ENCODE results near the gene GAK.

DNA sequence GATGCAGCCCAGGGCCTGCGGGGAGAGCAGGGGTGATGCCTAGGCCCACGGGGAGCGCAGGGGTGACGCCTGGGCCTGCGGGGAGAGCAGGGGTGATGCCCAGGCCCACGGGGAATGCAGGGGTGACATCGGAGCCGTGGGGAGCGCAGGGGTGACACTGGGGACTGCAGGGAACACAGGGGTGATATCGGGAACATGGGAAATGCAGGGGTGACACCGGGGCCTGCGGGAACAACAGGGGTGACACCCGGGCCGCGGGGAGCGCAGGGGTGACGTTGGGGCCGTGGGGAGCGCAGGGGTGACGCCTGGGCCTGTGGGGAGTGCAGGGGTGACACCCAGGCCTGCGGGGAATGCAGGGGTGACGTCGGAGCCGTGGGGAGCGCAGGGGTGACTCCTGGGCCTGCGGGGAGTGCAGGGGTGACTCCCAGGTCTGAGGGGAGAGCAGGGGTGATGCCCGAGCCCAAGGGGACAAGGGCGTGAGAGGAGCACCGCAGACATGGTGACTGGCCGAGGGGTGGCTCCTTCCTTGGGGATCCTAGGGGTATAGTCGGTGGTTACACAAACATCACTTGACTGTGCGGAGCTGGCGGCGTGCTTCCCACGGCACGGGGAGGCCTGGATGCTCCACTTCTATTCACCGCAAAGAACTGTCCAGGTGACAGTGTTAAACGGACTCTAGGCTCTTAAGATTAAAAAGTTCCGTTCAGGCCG lies 38.0 kb downstream of the GAK start:
- no peak for TF ChIP-seq EZH2 (IDR thresholded peaks at IDR 0.05; ENCODE audit: insufficient read depth, low read length)
- TF ChIP-seq, protein P1, sequence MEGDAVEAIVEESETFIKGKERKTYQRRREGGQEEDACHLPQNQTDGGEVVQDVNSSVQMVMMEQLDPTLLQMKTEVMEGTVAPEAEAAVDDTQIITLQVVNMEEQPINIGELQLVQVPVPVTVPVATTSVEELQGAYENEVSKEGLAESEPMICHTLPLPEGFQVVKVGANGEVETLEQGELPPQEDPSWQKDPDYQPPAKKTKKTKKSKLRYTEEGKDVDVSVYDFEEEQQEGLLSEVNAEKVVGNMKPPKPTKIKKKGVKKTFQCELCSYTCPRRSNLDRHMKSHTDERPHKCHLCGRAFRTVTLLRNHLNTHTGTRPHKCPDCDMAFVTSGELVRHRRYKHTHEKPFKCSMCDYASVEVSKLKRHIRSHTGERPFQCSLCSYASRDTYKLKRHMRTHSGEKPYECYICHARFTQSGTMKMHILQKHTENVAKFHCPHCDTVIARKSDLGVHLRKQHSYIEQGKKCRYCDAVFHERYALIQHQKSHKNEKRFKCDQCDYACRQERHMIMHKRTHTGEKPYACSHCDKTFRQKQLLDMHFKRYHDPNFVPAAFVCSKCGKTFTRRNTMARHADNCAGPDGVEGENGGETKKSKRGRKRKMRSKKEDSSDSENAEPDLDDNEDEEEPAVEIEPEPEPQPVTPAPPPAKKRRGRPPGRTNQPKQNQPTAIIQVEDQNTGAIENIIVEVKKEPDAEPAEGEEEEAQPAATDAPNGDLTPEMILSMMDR (IDR thresholded peaks at IDR 0.05; ENCODE audit: insufficient read depth, low read depth, low read length): no peak

Measured in astrocyte (in vitro differentiated cells and primary cell).